Measurements from ENCODE around the gene ZNF500.

DNA sequence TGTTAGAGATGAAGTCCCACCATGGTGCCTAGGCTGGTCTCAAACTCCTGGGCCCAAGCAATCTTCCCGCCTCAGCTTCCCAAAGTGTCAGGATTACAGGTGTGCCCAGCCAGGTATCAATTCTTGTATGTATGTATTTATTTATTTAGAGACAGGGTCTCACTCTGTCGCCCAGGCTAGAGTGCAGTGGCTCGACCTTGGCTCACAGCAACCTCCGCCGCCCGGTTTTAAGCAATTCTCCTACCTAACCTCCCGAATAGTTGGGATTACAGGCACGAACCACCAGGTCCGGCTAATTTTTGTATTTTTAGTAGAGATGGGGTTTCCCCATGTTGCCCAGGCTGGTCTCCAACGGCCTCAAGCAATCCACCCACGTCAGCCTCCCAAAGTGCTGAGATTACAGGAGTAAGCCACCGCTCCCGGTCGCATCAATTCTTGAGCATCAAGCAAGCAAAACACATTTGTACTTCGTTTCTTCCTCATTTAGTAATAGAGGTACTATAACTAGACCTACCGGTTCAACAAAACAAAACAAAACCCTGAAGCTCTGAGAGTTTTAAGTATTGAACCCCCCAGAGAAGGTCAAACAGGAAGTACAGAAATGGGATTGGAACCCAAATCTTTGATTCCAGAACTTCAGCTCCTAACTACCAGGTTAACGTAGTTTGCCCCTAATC is 1.0 kb upstream of the ZNF500 start:
- TF ChIP-seq, protein P1, sequence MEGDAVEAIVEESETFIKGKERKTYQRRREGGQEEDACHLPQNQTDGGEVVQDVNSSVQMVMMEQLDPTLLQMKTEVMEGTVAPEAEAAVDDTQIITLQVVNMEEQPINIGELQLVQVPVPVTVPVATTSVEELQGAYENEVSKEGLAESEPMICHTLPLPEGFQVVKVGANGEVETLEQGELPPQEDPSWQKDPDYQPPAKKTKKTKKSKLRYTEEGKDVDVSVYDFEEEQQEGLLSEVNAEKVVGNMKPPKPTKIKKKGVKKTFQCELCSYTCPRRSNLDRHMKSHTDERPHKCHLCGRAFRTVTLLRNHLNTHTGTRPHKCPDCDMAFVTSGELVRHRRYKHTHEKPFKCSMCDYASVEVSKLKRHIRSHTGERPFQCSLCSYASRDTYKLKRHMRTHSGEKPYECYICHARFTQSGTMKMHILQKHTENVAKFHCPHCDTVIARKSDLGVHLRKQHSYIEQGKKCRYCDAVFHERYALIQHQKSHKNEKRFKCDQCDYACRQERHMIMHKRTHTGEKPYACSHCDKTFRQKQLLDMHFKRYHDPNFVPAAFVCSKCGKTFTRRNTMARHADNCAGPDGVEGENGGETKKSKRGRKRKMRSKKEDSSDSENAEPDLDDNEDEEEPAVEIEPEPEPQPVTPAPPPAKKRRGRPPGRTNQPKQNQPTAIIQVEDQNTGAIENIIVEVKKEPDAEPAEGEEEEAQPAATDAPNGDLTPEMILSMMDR (conservative IDR thresholded peaks at IDR 0.05; ENCODE audit: low read depth in 2 of 2): no peak
- no peak for TF ChIP-seq POLR2AphosphoS5 (IDR thresholded peaks at IDR 0.05; ENCODE audit: low read depth)
- TF ChIP-seq EZH2phosphoT487 (IDR thresholded peaks at IDR 0.05; ENCODE audit: unreplicated experiment): no peak
- no peak for TF ChIP-seq REST (IDR thresholded peaks at IDR 0.05; ENCODE audit: unreplicated experiment)
- TF ChIP-seq, protein P2, sequence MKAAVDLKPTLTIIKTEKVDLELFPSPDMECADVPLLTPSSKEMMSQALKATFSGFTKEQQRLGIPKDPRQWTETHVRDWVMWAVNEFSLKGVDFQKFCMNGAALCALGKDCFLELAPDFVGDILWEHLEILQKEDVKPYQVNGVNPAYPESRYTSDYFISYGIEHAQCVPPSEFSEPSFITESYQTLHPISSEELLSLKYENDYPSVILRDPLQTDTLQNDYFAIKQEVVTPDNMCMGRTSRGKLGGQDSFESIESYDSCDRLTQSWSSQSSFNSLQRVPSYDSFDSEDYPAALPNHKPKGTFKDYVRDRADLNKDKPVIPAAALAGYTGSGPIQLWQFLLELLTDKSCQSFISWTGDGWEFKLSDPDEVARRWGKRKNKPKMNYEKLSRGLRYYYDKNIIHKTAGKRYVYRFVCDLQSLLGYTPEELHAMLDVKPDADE (IDR thresholded peaks at IDR 0.05): no peak
- no peak for TF ChIP-seq EZH2 (IDR thresholded peaks at IDR 0.05; ENCODE audit: low read depth, unreplicated experiment)

Measured in GM23338 (cell line).